HEK293 (cell line): ENCODE data around the gene C1QL1.

Experiments
- CTCF ChIA-PET: fragments of 350-600 bp; formaldehyde crosslinking; extraction: SDS; loops from one replicate; lab custom pipeline; 2021; ENCODE audit warnings: antibody characterized with exemption; lab: Yijun Ruan, JAX
- POLR2A ChIA-PET: fragments of 300-600 bp; formaldehyde crosslinking; extraction: SDS; loops from one replicate; lab custom pipeline; 2020; ENCODE audit warnings: antibody characterized with exemption, inconsistent platforms; lab: Yijun Ruan, JAX
- H3K27ac ChIP-seq: fragments of 200-500 bp; sonication (Bioruptor generic); 2 replicates; pipeline ENCODE4 v1.5.1; 2014; ENCODE audit warnings: low read depth, low read length, control low read depth, inconsistent platforms; ENCODE audit errors: extremely low read depth
- H3K36me3 ChIP-seq, 2 experiments: fragments of 200-500 bp in 1 of 2; sonication (Bioruptor generic) in 1 of 2; 1 replicate in 1 of 2; 2 replicates in 1 of 2; pipeline ENCODE4 v1.5.1; 2014 to 2017; ENCODE audit warnings: inconsistent platforms in 2 of 2, low read length in 2 of 2; ENCODE audit not compliant: control insufficient read depth in 2 of 2, insufficient read depth in 1 of 2
- H3K4me1 ChIP-seq: fragments of 200-500 bp; sonication (Bioruptor generic); 2 replicates; pipeline ENCODE4 v1.5.1; 2014; ENCODE audit warnings: mild to moderate bottlenecking, low read length, inconsistent platforms; ENCODE audit not compliant: control insufficient read depth, insufficient read depth
- H3K4me3 ChIP-seq: 2 replicates; pipeline ENCODE4 v1.5.1; 2011; ENCODE audit warnings: low read depth, mild to moderate bottlenecking, control low read depth, low read length, moderate library complexity
- H3K9me3 ChIP-seq: fragments of 200-500 bp; sonication (Bioruptor generic); 2 replicates; pipeline ENCODE4 v1.5.1; 2014; ENCODE audit warnings: low read depth, low read length, inconsistent platforms; ENCODE audit not compliant: control insufficient read depth, insufficient read depth
- BCL11B ChIP-seq: fragments of 450-650 bp; formaldehyde crosslinking; IDR thresholded peaks from 2 replicates; pipeline ENCODE4 v1.5.1; 2016; ENCODE audit warnings: low read depth, missing biosample characterization, missing genetic modification characterization
- EGR2 ChIP-seq: fragments of 450-650 bp; formaldehyde crosslinking; IDR thresholded peaks from 2 replicates; pipeline ENCODE4 v1.5.1; 2016; ENCODE audit warnings: low read depth, missing biosample characterization, missing genetic modification characterization
- GLIS2 ChIP-seq: fragments of 450-650 bp; formaldehyde crosslinking; IDR thresholded peaks from 2 replicates; pipeline ENCODE4 v1.5.1; 2016; ENCODE audit warnings: missing biosample characterization, missing genetic modification characterization
- PRDM2 ChIP-seq: fragments of 450-650 bp; formaldehyde crosslinking; IDR thresholded peaks from 2 replicates; pipeline ENCODE4 v1.5.1; 2016; ENCODE audit warnings: missing biosample characterization, missing genetic modification characterization, borderline replicate concordance
- REPIN1 ChIP-seq: fragments of 450-650 bp; formaldehyde crosslinking; IDR thresholded peaks from 2 replicates; pipeline ENCODE4 v1.5.1; 2017; ENCODE audit warnings: missing biosample characterization, missing genetic modification characterization, low read depth
- ZBTB11 ChIP-seq: fragments of 450-650 bp; formaldehyde crosslinking; conservative IDR thresholded peaks from 2 replicates; pipeline ENCODE4 v1.5.1; 2016; ENCODE audit warnings: low read depth, missing biosample characterization, missing genetic modification characterization
- ZBTB20 ChIP-seq: fragments of 450-650 bp; formaldehyde crosslinking; IDR thresholded peaks from 2 replicates; pipeline ENCODE4 v1.5.1; 2016; ENCODE audit warnings: missing biosample characterization, missing genetic modification characterization
- ZFHX2 ChIP-seq: fragments of 450-650 bp; formaldehyde crosslinking; conservative IDR thresholded peaks from 2 replicates; pipeline ENCODE4 v1.5.1; 2016; ENCODE audit warnings: missing biosample characterization, missing genetic modification characterization
- ZNF362 ChIP-seq: fragments of 450-650 bp; formaldehyde crosslinking; IDR thresholded peaks from 2 replicates; pipeline ENCODE4 v1.5.1; 2016; ENCODE audit warnings: missing biosample characterization, missing genetic modification characterization
- ZNF366 ChIP-seq: fragments of 450-650 bp; formaldehyde crosslinking; conservative IDR thresholded peaks from 2 replicates; pipeline ENCODE4 v1.5.1; 2016; ENCODE audit warnings: missing biosample characterization, missing genetic modification characterization
- ZNF391 ChIP-seq: fragments of 450-650 bp; formaldehyde crosslinking; IDR thresholded peaks from 2 replicates; pipeline ENCODE4 v1.5.1; 2016; ENCODE audit warnings: low read depth, missing biosample characterization, missing genetic modification characterization, borderline replicate concordance
- ZNF426 ChIP-seq: fragments of 450-650 bp; formaldehyde crosslinking; IDR thresholded peaks from 2 replicates; pipeline ENCODE4 v1.5.1; 2017; ENCODE audit warnings: missing biosample characterization, missing genetic modification characterization, mild to moderate bottlenecking, inconsistent platforms, moderate library complexity
- ZNF473 ChIP-seq: fragments of 450-650 bp; formaldehyde crosslinking; IDR thresholded peaks from 2 replicates; pipeline ENCODE4 v1.5.1; 2017; ENCODE audit warnings: missing biosample characterization, missing genetic modification characterization
- ZNF544 ChIP-seq: fragments of 450-650 bp; formaldehyde crosslinking; IDR thresholded peaks from 2 replicates; pipeline ENCODE4 v1.5.0; 2017; ENCODE audit warnings: missing biosample characterization, missing genetic modification characterization
- ZNF707 ChIP-seq: fragments of 450-650 bp; formaldehyde crosslinking; IDR thresholded peaks from 2 replicates; pipeline ENCODE4 v1.5.1; 2016; ENCODE audit warnings: missing biosample characterization, missing genetic modification characterization
- ZNF785 ChIP-seq: fragments of 450-650 bp; formaldehyde crosslinking; IDR thresholded peaks from 2 replicates; pipeline ENCODE4 v1.5.1; 2016; ENCODE audit warnings: missing biosample characterization, missing genetic modification characterization
- TF ChIP-seq, protein P1 (sequence below): fragments of 450-650 bp; formaldehyde crosslinking; IDR thresholded peaks from 2 replicates; pipeline ENCODE4 v1.5.1; 2017; ENCODE audit warnings: missing biosample characterization, missing genetic modification characterization

The C1QL1 gene

GRCh38 chr17:44960691-44961090 is 7.4 kb downstream of the C1QL1 start:
- no peaks in the 10 kb centered on the region for H3K9me3 ChIP-seq
- TF ChIP-seq PRDM2 (tag by site-specific recombination): no peak
- TF ChIP-seq ZNF785 (tag by site-specific recombination): no peak
- TF ChIP-seq ZNF473 (tag by site-specific recombination): no peak
- no peak for TF ChIP-seq BCL11B (tag by site-specific recombination)
- TF ChIP-seq ZFHX2 (tag by site-specific recombination): no peak
- TF ChIP-seq GLIS2 (tag by site-specific recombination): no peak
- TF ChIP-seq, protein P1, sequence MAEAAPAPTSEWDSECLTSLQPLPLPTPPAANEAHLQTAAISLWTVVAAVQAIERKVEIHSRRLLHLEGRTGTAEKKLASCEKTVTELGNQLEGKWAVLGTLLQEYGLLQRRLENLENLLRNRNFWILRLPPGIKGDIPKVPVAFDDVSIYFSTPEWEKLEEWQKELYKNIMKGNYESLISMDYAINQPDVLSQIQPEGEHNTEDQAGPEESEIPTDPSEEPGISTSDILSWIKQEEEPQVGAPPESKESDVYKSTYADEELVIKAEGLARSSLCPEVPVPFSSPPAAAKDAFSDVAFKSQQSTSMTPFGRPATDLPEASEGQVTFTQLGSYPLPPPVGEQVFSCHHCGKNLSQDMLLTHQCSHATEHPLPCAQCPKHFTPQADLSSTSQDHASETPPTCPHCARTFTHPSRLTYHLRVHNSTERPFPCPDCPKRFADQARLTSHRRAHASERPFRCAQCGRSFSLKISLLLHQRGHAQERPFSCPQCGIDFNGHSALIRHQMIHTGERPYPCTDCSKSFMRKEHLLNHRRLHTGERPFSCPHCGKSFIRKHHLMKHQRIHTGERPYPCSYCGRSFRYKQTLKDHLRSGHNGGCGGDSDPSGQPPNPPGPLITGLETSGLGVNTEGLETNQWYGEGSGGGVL (tag by site-specific recombination): no peak
- no peak for TF ChIP-seq ZNF391 (tag by site-specific recombination)
- TF ChIP-seq ZBTB11 (tag by site-specific recombination): no peak
- no peak for TF ChIP-seq EGR2 (tag by site-specific recombination)
- no peak for TF ChIP-seq ZNF707 (tag by site-specific recombination)
- TF ChIP-seq ZNF426: no peak
- TF ChIP-seq REPIN1: no peak
- TF ChIP-seq ZNF362: no peak
- TF ChIP-seq ZNF366 (tag by site-specific recombination): no peak
- no peak for TF ChIP-seq ZBTB20
- no peak for TF ChIP-seq ZNF544 (tag by site-specific recombination)
- TF ChIP-seq, all 188 proteins: peak for 0
- Histone ChIP-seq H3K36me3 (no peaks in the 10 kb centered on the region), H3K4me3 (no peak overlapping the region), H3K4me1 (0 out of 2 replicates have a peak, but pooled peaks cover 3% of the 10 kb centered on the region), H3K27ac (no peak overlapping the region)
- ChIA-PET POLR2A (no interaction called here), CTCF (interaction anchor here (0.6 to 2.8 kb wide), 5 partner anchors 10 to 79 kb away, joined by 3 to 23 read pairs (median 4); no protein-coding TSS in a partner anchor)
